A549 (cell line): ENCODE results near the gene C9orf78.

ENCODE experiments used
- BCL3 ChIP-seq: fragments of >200 bp; sonication (Bioruptor Twin); formaldehyde crosslinking; IDR thresholded peaks from 3 replicates; pipeline ENCODE4 v1.6.1; 2016
- CBX2 ChIP-seq: fragments of 200-600 bp; sonication (generic); IDR thresholded peaks from 2 replicates; pipeline ENCODE4 v1.6.1; 2016; ENCODE audit warnings: low read depth, mild to moderate bottlenecking, borderline replicate concordance
- CHD4 ChIP-seq: fragments of 200-600 bp; sonication (generic); IDR thresholded peaks from 2 replicates; pipeline ENCODE4 v1.6.1; 2016; ENCODE audit warnings: antibody characterized with exemption, mild to moderate bottlenecking, borderline replicate concordance
- CTCF ChIP-seq: fragments of >200 bp; sonication (Bioruptor Twin); formaldehyde crosslinking; IDR thresholded peaks from 3 replicates; pipeline ENCODE4 v1.5.1; 2016
- JUNB ChIP-seq: fragments of >200 bp; sonication (Bioruptor Twin); formaldehyde crosslinking; IDR thresholded peaks from 2 replicates; pipeline ENCODE4 v1.6.1; 2016
- MAFK ChIP-seq: fragments of 450-650 bp; IDR thresholded peaks from 2 replicates; pipeline ENCODE4 v1.6.1; 2014; ENCODE audit not compliant: partially characterized antibody
- MAX ChIP-seq: IDR thresholded peaks from 2 replicates; pipeline ENCODE4 v1.6.1; 2012
- POLR2A ChIP-seq: IDR thresholded peaks from 2 replicates; pipeline ENCODE4 v1.6.1; 2012; ENCODE audit warnings: mild to moderate bottlenecking, low read length
- RCOR1 ChIP-seq: fragments of 150-350 bp; IDR thresholded peaks from 2 replicates; pipeline ENCODE4 v1.6.1; 2014; ENCODE audit warnings: antibody characterized with exemption, low read length, low read depth
- TFCP2L1 ChIP-seq: fragments of 250-450 bp; sonication (Bioruptor Pico); IDR thresholded peaks from 2 replicates; pipeline ENCODE4 v1.5.0; 2021; ENCODE audit warnings: mild to moderate bottlenecking

- TF ChIP-seq POLR2A (no peak), CTCF (no peak), MAFK (no peak), TFCP2L1 (CRISPR knock-in tag) (no peak), BCL3 (no peak), JUNB (no peak), MAX (no peak), CBX2 (no peak), RCOR1 (no peak), CHD4 (no peak)
These were observed 40.1 kb upstream of the C9orf78 start for GRCh38 chr9:129875181-129875611.
